Measurements from ENCODE around the gene LRRC25. TPM values are rescaled to one million over a fixed set of nuclear protein-coding genes. Genes with fewer than 3 reads are reported as not detected.

LRRC25 gene
- total and polyA plus RNA-seq, 2 of the 4 experiments (the other 2 are of a cell fraction): 0.03 TPM; not detected in 1

DNA sequence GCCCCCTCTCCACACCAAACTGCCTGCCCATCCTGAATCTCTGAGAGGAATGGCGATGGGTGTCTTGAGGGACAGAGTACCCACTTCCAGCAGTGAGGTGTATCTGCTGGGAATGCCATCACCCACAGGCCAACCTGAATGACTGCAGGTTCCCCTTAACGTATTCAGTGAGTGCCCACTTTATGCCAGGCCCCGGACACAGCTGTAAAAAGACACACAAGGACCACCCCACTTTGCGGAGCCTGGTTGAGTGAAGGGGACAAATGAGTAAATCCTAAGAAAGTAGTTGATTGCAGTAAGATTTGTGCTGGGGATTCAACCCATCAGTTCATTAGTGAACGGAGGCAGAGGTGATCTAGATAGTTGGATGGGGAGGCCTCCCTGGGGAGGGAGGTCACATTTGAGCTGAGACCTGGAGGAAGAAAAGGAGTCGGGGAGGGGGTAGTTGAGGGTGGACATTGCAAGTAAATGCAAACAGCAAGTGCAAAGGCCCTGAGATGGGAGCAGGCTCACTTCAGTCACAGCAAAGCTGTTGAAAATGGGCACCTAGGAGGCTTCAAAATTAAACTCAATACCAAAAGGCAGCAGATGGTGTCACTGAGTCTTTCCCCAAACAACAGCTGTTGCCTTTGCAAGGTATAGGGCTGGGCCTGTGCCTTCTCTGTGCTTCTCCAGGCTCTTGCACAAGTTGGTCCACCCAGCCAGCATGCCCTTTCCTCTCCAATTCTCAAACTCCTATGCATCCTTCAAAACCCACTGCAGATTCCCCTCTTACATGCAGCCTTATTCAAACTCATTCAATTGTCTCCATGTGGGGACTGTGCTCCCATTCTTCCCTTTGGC, 7.1 kb downstream of the LRRC25 start:
- intact Hi-C loops (cut with micrococcal nuclease) (no loop called here), in situ Hi-C loops (cut with MboI; ENCODE audit: low sequenced_read_pairs) (no loop called here), dilution Hi-C loops (cut with HindIII; ENCODE audit: low sequenced_read_pairs, unreplicated experiment) (no loop called here)
- H3K79me1 ChIP-seq (ENCODE audit: low read depth in 1 of 2, low read length in 2 of 2): peaks cover 0 to 34% of the 10 kb centered on the region in 2 experiments; a peak in 3 of 4 replicates
- no peak overlapping the region for H3K23ac ChIP-seq (ENCODE audit: low read depth, low read length)
- H3K14ac ChIP-seq (replicated peaks; ENCODE audit: low read depth, low read length): no peak overlapping the region
- H3K18ac ChIP-seq (ENCODE audit: low read depth, low read length): no peak overlapping the region
- H3K9me1 ChIP-seq (ENCODE audit: insufficient read depth, low read length): peaks cover 5% of the 10 kb centered on the region; the same call in 1 of the 2 replicates
- no peak overlapping the region for H4K91ac ChIP-seq (ENCODE audit: insufficient read depth, low read depth, low read length)
- H4K8ac ChIP-seq (ENCODE audit: low read depth in 2 of 2, low read length in 2 of 2): no peak overlapping the region
- H2AFZ ChIP-seq (replicated peaks; ENCODE audit: low read length, poor library complexity): peak overlapping the region; percentile 18
- H4K20me1 ChIP-seq (ENCODE audit: insufficient read depth, low read length): peaks cover 24% of the 10 kb centered on the region
- H3K4me2 ChIP-seq (ENCODE audit: low read depth, low read length): no peak overlapping the region
- DNase-seq (no peak), ATAC-seq (ENCODE audit: low read depth) (no peak)
- H2AK5ac ChIP-seq (ENCODE audit: low read depth, low read length): no peak overlapping the region
- H3K4me3 ChIP-seq (ENCODE audit: insufficient read depth, low read depth, low read length): no peak overlapping the region
- no peak overlapping the region for H2BK15ac ChIP-seq (ENCODE audit: low read depth, low read length)
- ChIA-PET POLR2A (ENCODE audit: unreplicated experiment) (no interaction called here), CTCF (interaction anchor here (1.3 kb wide), 1 partner anchor 111 kb away, joined by 4 read pairs; no protein-coding TSS in a partner anchor)
- 60% methylated on average over 1 of the region's 6 CpGs; no CpG with 5 or more reads in 1 of the 2 experiments for WGBS, 2 experiments (ENCODE audit: extremely low coverage in 2 of 2, insufficient read length in 1 of 2)
- BruUV-seq (replicated peaks): no TSS peak
- no peak overlapping the region for H2BK20ac ChIP-seq (ENCODE audit: low read depth, low read length)
- H2BK120ac ChIP-seq (ENCODE audit: low read depth, low read length): no peak overlapping the region
- H4K5ac ChIP-seq (ENCODE audit: low read depth, low read length): no peak overlapping the region
- H3K4ac ChIP-seq (ENCODE audit: low read depth, low read length): 0 out of 2 replicates have a peak overlapping the region, but pooled peaks have one; percentile 48
- H3K27me3 ChIP-seq (ENCODE audit: control insufficient read depth, insufficient read depth, low read length): no peaks in the 10 kb centered on the region
- H3K4me1 ChIP-seq (ENCODE audit: control insufficient read depth, insufficient read depth, low read length): peaks cover 9% of the 10 kb centered on the region; the same call in 1 of the 2 replicates
- no peak for TF ChIP-seq NFE2L2 (IDR thresholded peaks at IDR 0.05; ENCODE audit: low read depth, low read length)
- no peak for TF ChIP-seq SMC3 (IDR thresholded peaks at IDR 0.05; ENCODE audit: low read depth, low read length)
- no peak for TF ChIP-seq RCOR1 (IDR thresholded peaks at IDR 0.05; ENCODE audit: insufficient replicate concordance, low read length)
- TF ChIP-seq RFX5 (IDR thresholded peaks at IDR 0.05; ENCODE audit: low read depth, low read length): no peak
- TF ChIP-seq CTCF (conservative IDR thresholded peaks at IDR 0.05; ENCODE audit: low read depth, low read length): no peak
- no peak for TF ChIP-seq ELK1 (IDR thresholded peaks at IDR 0.05; ENCODE audit: borderline replicate concordance, low read depth, low read length)
- TF ChIP-seq, protein P1, sequence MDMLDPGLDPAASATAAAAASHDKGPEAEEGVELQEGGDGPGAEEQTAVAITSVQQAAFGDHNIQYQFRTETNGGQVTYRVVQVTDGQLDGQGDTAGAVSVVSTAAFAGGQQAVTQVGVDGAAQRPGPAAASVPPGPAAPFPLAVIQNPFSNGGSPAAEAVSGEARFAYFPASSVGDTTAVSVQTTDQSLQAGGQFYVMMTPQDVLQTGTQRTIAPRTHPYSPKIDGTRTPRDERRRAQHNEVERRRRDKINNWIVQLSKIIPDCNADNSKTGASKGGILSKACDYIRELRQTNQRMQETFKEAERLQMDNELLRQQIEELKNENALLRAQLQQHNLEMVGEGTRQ (IDR thresholded peaks at IDR 0.05; ENCODE audit: low read depth, low read length): no peak
- TF ChIP-seq MAZ (IDR thresholded peaks at IDR 0.05; ENCODE audit: borderline replicate concordance, low read depth, low read length): no peak
- no peak for TF ChIP-seq BHLHE40 (IDR thresholded peaks at IDR 0.05; ENCODE audit: low read depth, low read length)
- no peak for TF ChIP-seq POLR2A (IDR thresholded peaks at IDR 0.05; ENCODE audit: low read depth, low read length)
- TF ChIP-seq CHD1 (IDR thresholded peaks at IDR 0.05; ENCODE audit: low read depth, low read length): no peak
- TF ChIP-seq MAFK (IDR thresholded peaks at IDR 0.05; ENCODE audit: low read depth, low read length): no peak
- TF ChIP-seq CEBPB (IDR thresholded peaks at IDR 0.05; ENCODE audit: low read depth, low read length): no peak
- no peak overlapping the region for H3K9ac ChIP-seq (ENCODE audit: low read depth, low read length)
- H2AK9ac ChIP-seq (replicated peaks; ENCODE audit: low read depth, low read length, poor library complexity): peak overlapping the region; percentile 15
- peaks cover 9% of the 10 kb centered on the region; the same call in 1 of the 2 replicates for H3K36me3 ChIP-seq (ENCODE audit: control insufficient read depth, insufficient read depth, low read length)
- H3K56ac ChIP-seq (ENCODE audit: extremely low read depth, insufficient read depth, low read length): no peak overlapping the region
- H2BK5ac ChIP-seq (ENCODE audit: low read depth, low read length, poor library complexity, severe bottlenecking): no peak overlapping the region
- H3K9me3 ChIP-seq (ENCODE audit: control insufficient read depth, insufficient read depth, low read length): no peaks in the 10 kb centered on the region
- no peak overlapping the region for H3K27ac ChIP-seq (ENCODE audit: insufficient read depth, low read length)
